ENCODE measurements around the gene ELANE. TPM values are rescaled to one million over a fixed set of nuclear protein-coding genes. Genes with fewer than 3 reads are reported as not detected.
A peak's percentile ranks its signal among the peaks of the same experiment; 100 is the strongest.

ELANE gene
- total and polyA plus RNA-seq, 2 donors (not counting 1 experiment from before 2014, with no cell fraction given): 0.48 to 0.66 TPM

- no peak overlapping the region for H3K4me3 ChIP-seq (replicated peaks in 1 of 4; ENCODE audit: control extremely low read depth in 1 of 4, insufficient read depth in 1 of 4, low read depth in 3 of 4, low read length in 4 of 4)
- no peaks in the 10 kb centered on the region for H3K36me3 ChIP-seq (ENCODE audit: control insufficient read depth, insufficient read depth, low read length)
- H3K9me3 ChIP-seq (ENCODE audit: control insufficient read depth, insufficient read depth, low read depth, low read length): no peaks in the 10 kb centered on the region
- no peak for TF ChIP-seq EZH2 (IDR thresholded peaks at IDR 0.05; ENCODE audit: low read length, missing control alignments)
- TF ChIP-seq, protein P1, sequence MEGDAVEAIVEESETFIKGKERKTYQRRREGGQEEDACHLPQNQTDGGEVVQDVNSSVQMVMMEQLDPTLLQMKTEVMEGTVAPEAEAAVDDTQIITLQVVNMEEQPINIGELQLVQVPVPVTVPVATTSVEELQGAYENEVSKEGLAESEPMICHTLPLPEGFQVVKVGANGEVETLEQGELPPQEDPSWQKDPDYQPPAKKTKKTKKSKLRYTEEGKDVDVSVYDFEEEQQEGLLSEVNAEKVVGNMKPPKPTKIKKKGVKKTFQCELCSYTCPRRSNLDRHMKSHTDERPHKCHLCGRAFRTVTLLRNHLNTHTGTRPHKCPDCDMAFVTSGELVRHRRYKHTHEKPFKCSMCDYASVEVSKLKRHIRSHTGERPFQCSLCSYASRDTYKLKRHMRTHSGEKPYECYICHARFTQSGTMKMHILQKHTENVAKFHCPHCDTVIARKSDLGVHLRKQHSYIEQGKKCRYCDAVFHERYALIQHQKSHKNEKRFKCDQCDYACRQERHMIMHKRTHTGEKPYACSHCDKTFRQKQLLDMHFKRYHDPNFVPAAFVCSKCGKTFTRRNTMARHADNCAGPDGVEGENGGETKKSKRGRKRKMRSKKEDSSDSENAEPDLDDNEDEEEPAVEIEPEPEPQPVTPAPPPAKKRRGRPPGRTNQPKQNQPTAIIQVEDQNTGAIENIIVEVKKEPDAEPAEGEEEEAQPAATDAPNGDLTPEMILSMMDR (conservative IDR thresholded peaks at IDR 0.05 in 1 of 2, IDR thresholded peaks at IDR 0.05 in 1 of 2; ENCODE audit: low read depth in 1 of 2, low read length in 2 of 2): no peak
- no peak overlapping the region for H3K9ac ChIP-seq (ENCODE audit: insufficient read depth, low read length)
- H2AFZ ChIP-seq (ENCODE audit: low read length): no peak overlapping the region
- H3K4me1 ChIP-seq (ENCODE audit: control insufficient read depth, extremely low read depth, insufficient read depth, low read length): no peaks in the 10 kb centered on the region
- no peaks in the 10 kb centered on the region for H3K79me2 ChIP-seq (ENCODE audit: control insufficient read depth, insufficient read depth, low read length)
- no peaks in the 10 kb centered on the region for H3K27me3 ChIP-seq (ENCODE audit: control insufficient read depth, insufficient read depth, low read length)
- H3K4me2 ChIP-seq (ENCODE audit: extremely low read depth, insufficient read depth, low read length): no peak overlapping the region
- no peak for DNase-seq (ENCODE audit: low read depth in 2 of 2)
- H4K20me1 ChIP-seq (ENCODE audit: control insufficient read depth, extremely low read depth, insufficient read depth, low read length): no peaks in the 10 kb centered on the region
- no peak overlapping the region for H3K27ac ChIP-seq (ENCODE audit: insufficient read depth, low read length)
Measured at GRCh38 chr19:858284-858683, 6.2 kb downstream of the ELANE start.

- H3K4me3 ChIP-seq (replicated peaks in 1 of 4; ENCODE audit: control extremely low read depth in 1 of 4, insufficient read depth in 1 of 4, low read depth in 3 of 4, low read length in 4 of 4): peak within 1 kb of the TSS in 3 of 4 experiments; percentile 26 to 56 (median 45)
- peak in 1 of 2 donors; percentile 78 for DNase-seq (ENCODE audit: low read depth in 2 of 2)
- H3K4me2 ChIP-seq (ENCODE audit: extremely low read depth, insufficient read depth, low read length): peak within 1 kb of the TSS; percentile 35
- no peaks in the 10 kb centered on the region for H3K9me3 ChIP-seq (ENCODE audit: control insufficient read depth, insufficient read depth, low read depth, low read length)
- no peak within 1 kb of the TSS for H2AFZ ChIP-seq (ENCODE audit: low read length)
- H3K36me3 ChIP-seq (ENCODE audit: control insufficient read depth, insufficient read depth, low read length): no peaks in the 10 kb centered on the region
- TF ChIP-seq EZH2 (IDR thresholded peaks at IDR 0.05; ENCODE audit: low read length, missing control alignments): no peak
- TF ChIP-seq, protein P1 (conservative IDR thresholded peaks at IDR 0.05 in 1 of 2, IDR thresholded peaks at IDR 0.05 in 1 of 2; ENCODE audit: low read depth in 1 of 2, low read length in 2 of 2): no peak
- H3K9ac ChIP-seq (ENCODE audit: insufficient read depth, low read length): no peak within 1 kb of the TSS
- H3K79me2 ChIP-seq (ENCODE audit: control insufficient read depth, insufficient read depth, low read length): no peaks in the 10 kb centered on the region
- H3K4me1 ChIP-seq (ENCODE audit: control insufficient read depth, extremely low read depth, insufficient read depth, low read length): no peaks in the 10 kb centered on the region
- no peaks in the 10 kb centered on the region for H3K27me3 ChIP-seq (ENCODE audit: control insufficient read depth, insufficient read depth, low read length)
- no peak within 1 kb of the TSS for H3K27ac ChIP-seq (ENCODE audit: insufficient read depth, low read length)
- H4K20me1 ChIP-seq (ENCODE audit: control insufficient read depth, extremely low read depth, insufficient read depth, low read length): no peaks in the 10 kb centered on the region
Measured at GRCh38 chr19:858868-859843, 7.1 kb downstream of the ELANE start, which contains the start of gene CFD. Gene CFD (plus strand): TSS chr19:859664. CDS start chr19:859690, 26 bp downstream.

GRCh38 chr19:861141-861755 lies 9.1 kb downstream of the ELANE start:
- H2AFZ ChIP-seq (ENCODE audit: low read length): no peak overlapping the region
- H3K79me2 ChIP-seq (ENCODE audit: control insufficient read depth, insufficient read depth, low read length): no peaks in the 10 kb centered on the region
- H3K36me3 ChIP-seq (ENCODE audit: control insufficient read depth, insufficient read depth, low read length): no peaks in the 10 kb centered on the region
- no peaks in the 10 kb centered on the region for H3K9me3 ChIP-seq (ENCODE audit: control insufficient read depth, insufficient read depth, low read depth, low read length)
- H3K4me3 ChIP-seq (replicated peaks in 1 of 4; ENCODE audit: control extremely low read depth in 1 of 4, insufficient read depth in 1 of 4, low read depth in 3 of 4, low read length in 4 of 4): no peak overlapping the region
- H3K4me1 ChIP-seq (ENCODE audit: control insufficient read depth, extremely low read depth, insufficient read depth, low read length): no peaks in the 10 kb centered on the region
- TF ChIP-seq, protein P1 (conservative IDR thresholded peaks at IDR 0.05 in 1 of 2, IDR thresholded peaks at IDR 0.05 in 1 of 2; ENCODE audit: low read depth in 1 of 2, low read length in 2 of 2): no peak
- no peak for TF ChIP-seq EZH2 (IDR thresholded peaks at IDR 0.05; ENCODE audit: low read length, missing control alignments)
- H3K27me3 ChIP-seq (ENCODE audit: control insufficient read depth, insufficient read depth, low read length): no peaks in the 10 kb centered on the region
- H4K20me1 ChIP-seq (ENCODE audit: control insufficient read depth, extremely low read depth, insufficient read depth, low read length): no peaks in the 10 kb centered on the region
- no peak overlapping the region for H3K4me2 ChIP-seq (ENCODE audit: extremely low read depth, insufficient read depth, low read length)
- no peak overlapping the region for H3K27ac ChIP-seq (ENCODE audit: insufficient read depth, low read length)
- no peak for DNase-seq (ENCODE audit: low read depth in 2 of 2)
- H3K9ac ChIP-seq (ENCODE audit: insufficient read depth, low read length): no peak overlapping the region
